ENCODE results near the gene PTPRG. TPM values are rescaled to one million over a fixed set of nuclear protein-coding genes. Genes with fewer than 3 reads are reported as not detected.

PTPRG gene
- total and polyA plus RNA-seq, 11 donors: 8.0 to 48.5 (median 35.4) TPM

- Histone ChIP-seq H3K36me3 (no peaks in the 10 kb centered on the region), H3K27ac (peak overlapping the region in 7 of 12 donors; percentile 7 to 85 (median 48)), H3K27me3 (no peaks in the 10 kb centered on the region), H3K4me1 (peaks cover 0 to 53% (median 17%) of the 10 kb centered on the region in 12 donors), H3K4me3 (no peak overlapping the region), H3K9me3 (no peaks in the 10 kb centered on the region)
- no peak for TF ChIP-seq CTCF (IDR thresholded peaks at IDR 0.05)
- no peak for TF ChIP-seq POLR2A (IDR thresholded peaks at IDR 0.05)
- WGBS, 4 donors: 92 to 96% (median 95%) methylated on average over 7 of the region's 7 CpGs
- intact Hi-C loops (cut with DNase I): loop anchor here in 3 of 10 donors (5.0 to 10.0 kb wide), 2 partner anchors 67 to 90 kb away; no protein-coding TSS in a partner anchor
- ATAC-seq (no peak), DNase-seq (no peak)
Observed at GRCh38 chr3:62095080-62095479, 533.7 kb downstream of the PTPRG start.

DNA sequence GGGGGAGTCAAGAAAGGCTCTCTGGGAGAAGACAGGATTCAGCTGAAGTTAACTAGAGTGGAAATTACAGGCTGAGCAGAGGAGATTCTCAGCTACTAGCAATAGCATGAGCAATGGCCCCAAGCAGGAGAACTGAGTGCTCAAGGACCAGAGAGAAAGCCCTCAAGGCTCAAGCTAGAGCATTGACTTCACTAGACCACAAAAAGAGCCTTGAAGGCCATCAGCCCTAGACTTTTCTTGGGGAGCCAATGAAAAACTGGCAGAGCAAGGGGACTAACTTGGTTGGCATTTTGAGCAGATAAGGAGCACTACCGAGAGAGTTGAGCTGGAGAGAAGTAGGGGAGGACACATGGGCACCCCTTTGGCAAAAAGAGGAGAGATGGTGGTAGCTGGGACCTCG, 534.4 kb downstream of the PTPRG start:
- intact Hi-C loops (cut with DNase I): loop anchor here in 3 of 10 donors (5.0 to 10.0 kb wide), 2 partner anchors 67 to 89 kb away; no protein-coding TSS in a partner anchor
- whole genome bisulfite sequencing, 4 donors: 61 to 68% (median 63%) methylated on average over 2 of the region's 2 CpGs
- DNase-seq: no peak
- no peak for ATAC-seq
- Histone ChIP-seq H3K4me3 (no peak overlapping the region), H3K9me3 (no peaks in the 10 kb centered on the region), H3K27ac (peak overlapping the region in 9 of 12 donors; percentile 33 to 85 (median 74)), H3K4me1 (peaks cover 0 to 53% (median 21%) of the 10 kb centered on the region in 12 donors), H3K36me3 (no peaks in the 10 kb centered on the region), H3K27me3 (no peaks in the 10 kb centered on the region)
- no peak for TF ChIP-seq POLR2A (IDR thresholded peaks at IDR 0.05)
- TF ChIP-seq CTCF (IDR thresholded peaks at IDR 0.05): no peak

- ATAC-seq (no peak), DNase-seq (no peak)
- 93 to 97% (median 95%) methylated on average over 1 of the region's 1 CpG for WGBS, 4 donors
- Histone ChIP-seq H3K27ac (peak overlapping the region; percentile 63 to 85 (median 75)), H3K27me3 (no peaks in the 10 kb centered on the region), H3K4me3 (peak overlapping the region in 1 of 12 donors; percentile 5), H3K9me3 (no peaks in the 10 kb centered on the region), H3K36me3 (no peaks in the 10 kb centered on the region), H3K4me1 (peaks cover 0 to 52% (median 24%) of the 10 kb centered on the region in 12 donors)
- intact Hi-C loops (cut with DNase I): loop anchor here in 3 of 10 donors (5.0 to 10.0 kb wide), 2 partner anchors 66 to 88 kb away; no protein-coding TSS in a partner anchor
- no peak for TF ChIP-seq POLR2A (IDR thresholded peaks at IDR 0.05)
- no peak for TF ChIP-seq CTCF (IDR thresholded peaks at IDR 0.05)
Observed at GRCh38 chr3:62096521-62096920, 535.1 kb downstream of the PTPRG start.

- Histone ChIP-seq H3K4me3 (peak overlapping the region in 1 of 12 donors; percentile 5), H3K27ac (peak overlapping the region; percentile 63 to 85 (median 75)), H3K27me3 (no peaks in the 10 kb centered on the region), H3K4me1 (peaks cover 2 to 57% (median 27%) of the 10 kb centered on the region in 12 donors), H3K9me3 (no peaks in the 10 kb centered on the region), H3K36me3 (no peaks in the 10 kb centered on the region)
- 50 to 57% (median 56%) methylated on average over 9 of the region's 9 CpGs for WGBS, 4 donors
- intact Hi-C loops (cut with DNase I): loop anchor here in 3 of 10 donors (5.0 to 10.0 kb wide), 2 partner anchors 65 to 88 kb away; no protein-coding TSS in a partner anchor
- TF ChIP-seq CTCF (IDR thresholded peaks at IDR 0.05): no peak
- TF ChIP-seq POLR2A (IDR thresholded peaks at IDR 0.05): no peak
- DNase-seq (no peak), ATAC-seq (peak; percentile 85 to 89 (median 88))
Observed at GRCh38 chr3:62097121-62097520, 535.8 kb downstream of the PTPRG start.
